Stomach (tissue), 9 donors: ENCODE results near the gene BLOC1S2. TPM values are rescaled to one million over a fixed set of nuclear protein-coding genes. Genes with fewer than 3 reads are reported as not detected.

Experiments used
- DNase-seq, 2 donors: peaks; one replicate each; pipeline versions ENCODE4 v3.0.0 to v3.0.0-alpha.2; 2013 to 2019
- H3K27ac ChIP-seq, 5 donors: fragments of 200-600 bp in 4 of 5; sonication (generic) in 4 of 5; one replicate each; pipeline ENCODE4 v1.5.1; 2013 to 2019; ENCODE audit warnings: mild to moderate bottlenecking in 1 of 5, moderate library complexity in 1 of 5
- H3K27me3 ChIP-seq, 3 donors: fragments of 200-600 bp; sonication (generic); one replicate each; pipeline ENCODE4 v1.5.1; 2017 to 2019; ENCODE audit warnings: mixed run types in 1 of 3
- H3K36me3 ChIP-seq, 4 donors: fragments of 200-600 bp; sonication (generic); 1 replicate in 3 of 4; 2 replicates in 1 of 4; pipeline ENCODE4 v1.5.1; 2016 to 2019
- H3K4me1 ChIP-seq, 4 donors: fragments of 200-600 bp; sonication (generic); one replicate each; pipeline ENCODE4 v1.5.1; 2016 to 2019
- H3K4me3 ChIP-seq, 4 donors: fragments of 200-600 bp; sonication (generic) in 3 of 4; one replicate each; pipeline ENCODE4 v1.5.1; 2016 to 2019; ENCODE audit warnings: mild to moderate bottlenecking in 1 of 4
- H3K9me3 ChIP-seq, 4 donors: fragments of 200-600 bp; sonication (generic); one replicate each; pipeline ENCODE4 v1.5.1; 2016 to 2019
- EP300 ChIP-seq: sonication (generic); formaldehyde crosslinking; IDR thresholded peaks from one replicate; pipeline ENCODE4 v1.6.1; 2017; ENCODE audit warnings: antibody characterized with exemption
- POLR2A ChIP-seq, 4 donors: fragments of 450-650 bp; IDR thresholded peaks; one replicate each; pipeline ENCODE4 v1.6.1; 2016; ENCODE audit warnings: antibody characterized with exemption in 4 of 4, control low read depth in 2 of 4, mild to moderate bottlenecking in 1 of 4, moderate library complexity in 1 of 4
- POLR2AphosphoS5 ChIP-seq, 3 donors: sonication (generic); formaldehyde crosslinking; IDR thresholded peaks; one replicate each; pipeline ENCODE4 v1.6.1; 2016; ENCODE audit warnings: antibody characterized with exemption in 3 of 3
- WGBS, 5 donors: extraction: QIAGEN DNeasy Blood & Tissue Kit in 3 of 5; methylation state at CpG; one replicate each; pipeline versions ENCODE4 v1.1.5 to v1.1.7; 2013 to 2018; 5-methylcytosine and 5-hydroxymethylcytosine counted together
- intact Hi-C: fragments of 100-400 bp; cut with DNase I; formaldehyde crosslinking; loops from one replicate; pipeline ENCODE4 v1.15.1; 2023; ENCODE audit warnings: low total_unique reads
- polyA plus RNA-seq, 3 donors: library from polyadenylated mRNA; stranded (reverse); fragments of 200-250 nt; gene quantifications; one replicate each; pipeline ENCODE4 v1.2.3, GENCODE V29; 2013
- total RNA-seq, 5 donors: library from RNA; depleted of rRNA; stranded (reverse); fragments of >200 nt; gene quantifications; one replicate each; pipeline versions ENCODE4 v1.1.0 to v1.2.3, GENCODE V29; 2014 to 2016
- TF ChIP-seq, protein P1 (sequence below), 7 experiments: fragments of 450-650 bp in 4 of 7; fragments of 200-600 bp in 3 of 7; sonication (generic) in 3 of 7; IDR thresholded peaks; one replicate each; pipeline ENCODE4 v1.5.1; 2016 to 2019; ENCODE audit warnings: antibody characterized with exemption in 7 of 7, control low read depth in 2 of 7, mild to moderate bottlenecking in 1 of 7
- donor health status: healthy with polysubstance abuse.
- donor health status: Bipolar disorder and iron deficiency.
- donor health status: healthy.

Gene BLOC1S2
- total and polyA plus RNA-seq, 8 donors, result 0.87 to 51.0 (median 33.4) TPM; not detected in 1

DNA sequence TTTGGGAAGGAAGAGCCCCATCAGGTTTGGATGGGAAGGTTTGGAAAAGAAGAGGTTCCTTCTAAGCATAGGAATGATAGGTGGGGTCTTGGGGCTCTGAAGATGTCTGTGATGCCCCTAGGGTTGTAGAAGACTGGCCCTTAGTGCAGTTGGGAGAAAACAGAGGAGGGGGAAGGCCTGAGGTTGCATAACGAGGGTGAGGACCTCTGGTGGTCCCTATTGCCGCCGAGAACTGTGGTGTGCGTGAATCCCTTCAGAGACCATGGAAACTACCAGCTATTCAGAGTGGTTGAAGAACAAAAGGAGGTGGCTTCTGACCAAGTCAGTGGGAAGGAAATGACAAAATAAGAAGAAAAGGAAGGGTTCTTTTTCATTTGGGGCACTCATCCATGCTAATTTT, 46.6 kb upstream of the BLOC1S2 start:
- TF ChIP-seq POLR2AphosphoS5 (IDR thresholded peaks at IDR 0.05), result no peak
- no peak for TF ChIP-seq POLR2A (IDR thresholded peaks at IDR 0.05)
- no peak for TF ChIP-seq EP300
- TF ChIP-seq, protein P1, sequence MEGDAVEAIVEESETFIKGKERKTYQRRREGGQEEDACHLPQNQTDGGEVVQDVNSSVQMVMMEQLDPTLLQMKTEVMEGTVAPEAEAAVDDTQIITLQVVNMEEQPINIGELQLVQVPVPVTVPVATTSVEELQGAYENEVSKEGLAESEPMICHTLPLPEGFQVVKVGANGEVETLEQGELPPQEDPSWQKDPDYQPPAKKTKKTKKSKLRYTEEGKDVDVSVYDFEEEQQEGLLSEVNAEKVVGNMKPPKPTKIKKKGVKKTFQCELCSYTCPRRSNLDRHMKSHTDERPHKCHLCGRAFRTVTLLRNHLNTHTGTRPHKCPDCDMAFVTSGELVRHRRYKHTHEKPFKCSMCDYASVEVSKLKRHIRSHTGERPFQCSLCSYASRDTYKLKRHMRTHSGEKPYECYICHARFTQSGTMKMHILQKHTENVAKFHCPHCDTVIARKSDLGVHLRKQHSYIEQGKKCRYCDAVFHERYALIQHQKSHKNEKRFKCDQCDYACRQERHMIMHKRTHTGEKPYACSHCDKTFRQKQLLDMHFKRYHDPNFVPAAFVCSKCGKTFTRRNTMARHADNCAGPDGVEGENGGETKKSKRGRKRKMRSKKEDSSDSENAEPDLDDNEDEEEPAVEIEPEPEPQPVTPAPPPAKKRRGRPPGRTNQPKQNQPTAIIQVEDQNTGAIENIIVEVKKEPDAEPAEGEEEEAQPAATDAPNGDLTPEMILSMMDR (IDR thresholded peaks at IDR 0.05), result no peak
- Histone ChIP-seq H3K4me1 (no peaks in the 10 kb centered on the region), H3K36me3 (no peaks in the 10 kb centered on the region), H3K27ac (no peak overlapping the region), H3K4me3 (no peak overlapping the region), H3K9me3 (no peaks in the 10 kb centered on the region), H3K27me3 (peaks cover 0 to 62% (median 0%) of the 10 kb centered on the region in 3 donors)
- intact Hi-C loops, result loop anchor here (10.0 kb wide), 1 partner anchor 172 kb away; no protein-coding TSS in a partner anchor
- WGBS, 5 donors, result 53 to 73% (median 58%) methylated on average over 4 of the region's 4 CpGs
- no peak for DNase-seq

DNA sequence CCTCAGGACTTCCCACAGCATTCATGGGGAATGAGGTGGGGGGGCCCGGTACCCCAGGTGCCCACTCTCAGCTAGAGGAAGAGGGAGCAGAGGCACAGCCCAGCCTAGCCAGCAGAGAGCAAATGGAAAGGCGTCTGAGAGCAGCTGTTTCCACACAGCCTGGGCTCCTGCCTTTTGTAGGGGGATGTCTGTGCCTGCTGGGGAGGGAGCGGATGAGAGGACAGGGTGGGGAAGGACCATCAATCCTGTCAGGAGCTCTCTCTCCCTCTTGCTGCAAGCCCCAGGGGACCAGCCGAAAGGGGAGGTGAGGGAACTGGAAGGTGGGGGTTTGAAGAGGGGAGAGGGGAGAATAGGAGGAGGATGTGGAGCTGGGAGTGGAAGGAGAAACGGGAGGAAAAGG, 43.6 kb upstream of the BLOC1S2 start, which contains the start of gene PKD2L1:
TSS of gene PKD2L1 (minus strand) at position 150 of the 400 bp plus-strand sequence. CDS start at position 25, 125 bp downstream.
- H3K9me3 ChIP-seq, result no peaks in the 10 kb centered on the region
- intact Hi-C loops, result loop anchor here (10.0 kb wide), 1 partner anchor 175 kb away; no protein-coding TSS in a partner anchor
- no peak for DNase-seq

DNA sequence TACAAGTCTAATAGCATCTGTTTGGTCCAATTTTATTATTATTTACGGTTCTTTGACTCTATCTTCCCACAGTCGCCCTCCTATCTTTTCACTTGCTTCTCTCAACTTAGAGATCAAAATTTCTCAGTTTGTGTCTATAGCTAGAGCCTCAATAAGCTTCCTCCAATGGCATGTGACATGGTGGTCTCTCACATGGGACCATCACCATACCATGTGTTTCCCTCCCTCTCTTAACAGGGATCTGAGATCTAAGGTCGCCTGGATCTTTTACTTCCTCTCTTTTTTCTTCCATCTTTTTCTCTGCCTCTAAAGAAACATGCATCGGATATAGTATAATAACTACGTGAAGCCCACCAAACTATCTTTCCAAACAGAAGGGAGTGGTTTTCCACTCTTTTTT, 41.7 kb upstream of the BLOC1S2 start:
- TF ChIP-seq POLR2AphosphoS5 (IDR thresholded peaks at IDR 0.05) (no peak), EP300 (no peak), POLR2A (IDR thresholded peaks at IDR 0.05) (no peak)
- TF ChIP-seq, protein P1 (IDR thresholded peaks at IDR 0.05), result no peak
- DNase-seq, result no peak
- WGBS, 5 donors, result 59 to 71% (median 64%) methylated on average over 5 of the region's 5 CpGs
- intact Hi-C loops, result no loop called here
- no peaks in the 10 kb centered on the region for H3K36me3 ChIP-seq
- no peak overlapping the region for H3K27ac ChIP-seq
- H3K4me3 ChIP-seq, result no peak overlapping the region
- peaks cover 0 to 56% (median 0%) of the 10 kb centered on the region in 3 donors for H3K27me3 ChIP-seq
- H3K4me1 ChIP-seq, result peaks cover 0 to 14% (median 4%) of the 10 kb centered on the region in 4 donors
- H3K9me3 ChIP-seq, result no peaks in the 10 kb centered on the region

More for the DNA sequence above, 43.6 kb upstream of the BLOC1S2 start, which contains the start of gene PKD2L1:
- H3K27ac ChIP-seq, result no peak within 1 kb of the TSS
- TF ChIP-seq EP300 (no peak), POLR2AphosphoS5 (IDR thresholded peaks at IDR 0.05) (no peak), POLR2A (IDR thresholded peaks at IDR 0.05) (no peak)
- TF ChIP-seq, protein P1 (IDR thresholded peaks at IDR 0.05), result no peak
- no peak within 1 kb of the TSS for H3K4me3 ChIP-seq
- H3K27me3 ChIP-seq, result peaks cover 0 to 61% (median 0%) of the 10 kb centered on the region in 3 donors
- WGBS, 5 donors, result 40 to 60% (median 55%) methylated on average over 4 to 5 of the region's 5 CpGs
- no peaks in the 10 kb centered on the region for H3K36me3 ChIP-seq
- peaks cover 0 to 14% (median 4%) of the 10 kb centered on the region in 4 donors for H3K4me1 ChIP-seq

DNA sequence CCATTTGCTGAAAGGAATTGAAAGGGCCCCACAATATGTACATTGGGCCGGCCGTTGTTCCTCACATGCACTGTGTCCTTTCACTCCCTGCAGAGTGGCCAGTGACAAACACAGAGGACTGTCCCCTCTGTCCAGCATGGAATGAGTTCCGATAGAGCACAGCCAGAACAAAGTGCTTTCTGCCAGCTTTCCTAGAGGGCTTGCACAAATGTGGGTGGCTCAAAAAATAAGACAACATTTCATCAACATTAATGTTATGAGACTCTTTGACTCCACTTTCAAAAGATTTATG, 41.2 kb upstream of the BLOC1S2 start:
- WGBS, 5 donors, result 47 to 69% (median 62%) methylated on average over 3 of the region's 3 CpGs

More for the DNA sequence above, 41.2 kb upstream of the BLOC1S2 start:
- DNase-seq, result no peak
- intact Hi-C loops, result no loop called here
- Histone ChIP-seq H3K27ac (peak overlapping the region in 1 of 5 donors; percentile 26), H3K4me1 (peaks cover 0 to 14% (median 4%) of the 10 kb centered on the region in 4 donors), H3K36me3 (no peaks in the 10 kb centered on the region), H3K4me3 (no peak overlapping the region), H3K9me3 (no peaks in the 10 kb centered on the region), H3K27me3 (peaks cover 0 to 51% (median 0%) of the 10 kb centered on the region in 3 donors)
- TF ChIP-seq EP300, result no peak
- no peak for TF ChIP-seq POLR2AphosphoS5 (IDR thresholded peaks at IDR 0.05)
- TF ChIP-seq, protein P1 (IDR thresholded peaks at IDR 0.05), result no peak
- no peak for TF ChIP-seq POLR2A (IDR thresholded peaks at IDR 0.05)
